Measurements from ENCODE around the gene ARL5A. TPM values are rescaled to one million over a fixed set of nuclear protein-coding genes. Genes with fewer than 3 reads are reported as not detected.

ARL5A gene
- 36.4 and 47.7 TPM in 2 replicates for total RNA-seq

GRCh38 chr2:151828143-151828889 is at the start of gene ARL5A:
TSS of gene ARL5A (minus strand) at chr2:151828421. CDS start at chr2:151828176, 245 bp downstream.

Other genes starting within 250 kb of the ARL5A start
- gene NEB, start 93.9 kb downstream of the ARL5A start, total RNA-seq = 0.12 and 0.39 TPM in 2 replicates